ENCODE data around the gene SOCS2.
"Not testable (repeated sequence)": the region's sequence is repeated elsewhere in the genome, so short reads cannot be mapped to it uniquely, and the experiment has no call there.

DNA sequence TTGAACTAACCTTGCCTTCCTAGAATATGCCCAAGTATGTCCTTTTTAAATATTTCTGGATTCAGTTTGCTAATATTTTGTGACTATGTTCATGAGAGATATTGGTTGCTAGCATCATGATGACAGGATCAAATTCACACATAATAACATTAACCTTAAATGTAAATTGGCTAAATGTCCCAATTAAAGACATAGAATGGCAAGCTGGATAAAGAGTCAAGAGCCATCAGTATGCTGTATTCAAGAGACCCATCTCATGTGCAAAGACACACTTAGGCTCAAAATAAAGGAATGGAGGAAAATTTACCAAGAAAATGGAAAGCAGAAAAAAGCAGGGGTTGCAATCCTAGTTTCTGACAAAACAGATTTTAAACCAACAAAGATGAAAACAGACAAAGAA, 14.6 kb upstream of the SOCS2 start:
- TF ChIP-seq, protein P1, sequence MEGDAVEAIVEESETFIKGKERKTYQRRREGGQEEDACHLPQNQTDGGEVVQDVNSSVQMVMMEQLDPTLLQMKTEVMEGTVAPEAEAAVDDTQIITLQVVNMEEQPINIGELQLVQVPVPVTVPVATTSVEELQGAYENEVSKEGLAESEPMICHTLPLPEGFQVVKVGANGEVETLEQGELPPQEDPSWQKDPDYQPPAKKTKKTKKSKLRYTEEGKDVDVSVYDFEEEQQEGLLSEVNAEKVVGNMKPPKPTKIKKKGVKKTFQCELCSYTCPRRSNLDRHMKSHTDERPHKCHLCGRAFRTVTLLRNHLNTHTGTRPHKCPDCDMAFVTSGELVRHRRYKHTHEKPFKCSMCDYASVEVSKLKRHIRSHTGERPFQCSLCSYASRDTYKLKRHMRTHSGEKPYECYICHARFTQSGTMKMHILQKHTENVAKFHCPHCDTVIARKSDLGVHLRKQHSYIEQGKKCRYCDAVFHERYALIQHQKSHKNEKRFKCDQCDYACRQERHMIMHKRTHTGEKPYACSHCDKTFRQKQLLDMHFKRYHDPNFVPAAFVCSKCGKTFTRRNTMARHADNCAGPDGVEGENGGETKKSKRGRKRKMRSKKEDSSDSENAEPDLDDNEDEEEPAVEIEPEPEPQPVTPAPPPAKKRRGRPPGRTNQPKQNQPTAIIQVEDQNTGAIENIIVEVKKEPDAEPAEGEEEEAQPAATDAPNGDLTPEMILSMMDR (IDR thresholded peaks at IDR 0.05 in 8 of 11, conservative IDR thresholded peaks at IDR 0.05 in 3 of 11) = not testable (repeated sequence)
- not testable (repeated sequence) for TF ChIP-seq POLR2A (IDR thresholded peaks at IDR 0.05)

Measured in spleen (tissue), 7 donors.